ENCODE measurements around the gene RPL18A.

- TF ChIP-seq GABPA (IDR thresholded peaks at IDR 0.05 in 1 of 2, conservative IDR thresholded peaks at IDR 0.05 in 1 of 2): no peak
- no peak for TF ChIP-seq CTCF (IDR thresholded peaks at IDR 0.05; ENCODE audit: low read depth, low read length, missing input control)
- TF ChIP-seq RAD21 (IDR thresholded peaks at IDR 0.05): no peak
- TF ChIP-seq MAX (IDR thresholded peaks at IDR 0.05): no peak
- no peak for TF ChIP-seq TAF1 (conservative IDR thresholded peaks at IDR 0.05)
- no peak for TF ChIP-seq FOXA1 (IDR thresholded peaks at IDR 0.05)
- no peak for TF ChIP-seq ATF3 (IDR thresholded peaks at IDR 0.05)
- TF ChIP-seq RXRA (IDR thresholded peaks at IDR 0.05): no peak
- TF ChIP-seq REST (IDR thresholded peaks at IDR 0.05): no peak
- no peak for TF ChIP-seq ZBTB33 (IDR thresholded peaks at IDR 0.05)
- TF ChIP-seq SP1 (IDR thresholded peaks at IDR 0.05): no peak
- TF ChIP-seq JUND (IDR thresholded peaks at IDR 0.05): no peak
Measured at GRCh38 chr19:17841371-17841809, 18.3 kb upstream of the RPL18A start.
